SU-DHL-6 (cell line): ENCODE measurements around the gene ZNF471.

ENCODE experiments used
- H2AFZ ChIP-seq: fragments of 200-600 bp; sonication (generic); 2 replicates; pipeline ENCODE4 v1.6.1; 2014; ENCODE audit warnings: low read depth, mild to moderate bottlenecking, moderate library complexity, mixed read lengths, antibody characterized with exemption, low read length; ENCODE audit not compliant: severe bottlenecking
- H3F3A ChIP-seq: fragments of 200-600 bp; shearing (Covaris generic); 2 replicates; pipeline ENCODE4 v1.6.0; 2016; ENCODE audit warnings: antibody characterized with exemption, mild to moderate bottlenecking; ENCODE audit not compliant: insufficient read depth
- H3K27ac ChIP-seq: fragments of 200-600 bp; sonication (generic); 2 replicates; pipeline ENCODE4 v1.5.1; 2016; ENCODE audit warnings: low read depth, mild to moderate bottlenecking, low read length, moderate library complexity, mixed read lengths
- H3K27me3 ChIP-seq: fragments of 200-600 bp; sonication (generic), shearing (Covaris generic); 2 replicates; pipeline ENCODE4 v1.6.0; 2014; ENCODE audit warnings: mild to moderate bottlenecking, low read length
- H3K36me3 ChIP-seq: fragments of 200-600 bp; sonication (generic); 2 replicates; pipeline ENCODE4 v1.6.1; 2014; ENCODE audit warnings: mild to moderate bottlenecking, low read length, mixed read lengths
- H3K4me2 ChIP-seq: fragments of 300-600, 200-600 bp; shearing (Covaris generic), sonication (generic); 2 replicates; pipeline ENCODE4 v1.6.0; 2014; ENCODE audit warnings: low read length, low read depth, mild to moderate bottlenecking; ENCODE audit not compliant: poor library complexity, severe bottlenecking
- H3K4me3 ChIP-seq: fragments of 200-600 bp; sonication (generic); 2 replicates; pipeline ENCODE4 v1.5.1; 2014; ENCODE audit warnings: antibody characterized with exemption, low read length, mild to moderate bottlenecking, mixed read lengths; ENCODE audit not compliant: insufficient read depth, poor library complexity, severe bottlenecking
- H3K79me2 ChIP-seq: fragments of 200-600 bp; sonication (generic); 2 replicates; pipeline ENCODE4 v1.6.1; 2014; ENCODE audit warnings: mild to moderate bottlenecking, low read length, moderate library complexity; ENCODE audit not compliant: insufficient read depth
- H3K9ac ChIP-seq: fragments of 200-600 bp; sonication (generic); 2 replicates; pipeline ENCODE4 v1.7.0; 2014; ENCODE audit warnings: mild to moderate bottlenecking, low read length
- H3K9me2 ChIP-seq: fragments of 200-600 bp; sonication (generic); replicated peaks from 2 replicates; pipeline ENCODE4 v1.6.1; 2014; ENCODE audit warnings: low read length; ENCODE audit not compliant: insufficient read depth
- H3K9me3 ChIP-seq: fragments of 200-600 bp; sonication (generic); 2 replicates; pipeline ENCODE4 v1.6.1; 2014; ENCODE audit warnings: low read length, mixed read lengths; ENCODE audit not compliant: insufficient read depth
- H4K20me1 ChIP-seq: fragments of 200-600 bp; sonication (generic); 2 replicates; pipeline ENCODE4 v1.6.1; 2014; ENCODE audit warnings: low read depth, mild to moderate bottlenecking, antibody characterized with exemption, low read length, moderate library complexity, mixed read lengths
- EZH2phosphoT487 ChIP-seq: fragments of 200-600 bp; sonication (generic), shearing (Covaris generic); conservative IDR thresholded peaks from 2 replicates; pipeline ENCODE4 v1.6.1; 2018; ENCODE audit warnings: mild to moderate bottlenecking, antibody characterized with exemption, low read length, moderate library complexity, mixed read lengths
- TF ChIP-seq, protein P1 (sequence below): fragments of 200-600 bp; sonication (generic); IDR thresholded peaks from one replicate; pipeline ENCODE4 v1.5.1; 2017; ENCODE audit warnings: antibody characterized with exemption, mild to moderate bottlenecking, low read length, moderate library complexity; ENCODE audit not compliant: insufficient read depth, poor library complexity, severe bottlenecking

ZNF471 gene

DNA sequence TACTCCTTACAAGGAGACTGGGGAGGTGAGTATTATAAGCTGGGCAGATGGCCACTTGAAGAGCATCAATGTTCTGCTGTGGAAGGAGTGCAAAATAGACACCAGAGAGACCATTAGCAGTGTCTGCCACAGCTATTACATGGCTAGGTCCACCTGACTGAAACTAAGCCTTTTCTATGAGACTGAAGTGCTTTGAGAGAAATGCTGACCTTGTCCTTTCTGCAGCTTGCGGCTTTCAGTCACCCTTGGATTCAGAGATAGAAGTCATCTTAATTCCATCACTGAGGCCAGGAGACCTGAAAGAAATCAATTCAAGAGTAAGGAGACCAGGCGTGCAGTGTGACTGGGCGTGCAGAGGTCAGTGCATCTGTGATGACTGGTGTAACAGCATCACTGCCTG, 29.8 kb downstream of the ZNF471 start:
- Histone ChIP-seq H3K9me3 (no peaks in the 10 kb centered on the region), H3K79me2 (no peaks in the 10 kb centered on the region), H3K9me2 (no peaks in the 10 kb centered on the region), H3K9ac (no peak overlapping the region), H2AFZ (no peak overlapping the region), H3K36me3 (no peaks in the 10 kb centered on the region), H3K4me2 (no peak overlapping the region), H3K4me3 (no peak overlapping the region), H3K27ac (no peak overlapping the region), H4K20me1 (no peaks in the 10 kb centered on the region), H3K27me3 (no peaks in the 10 kb centered on the region), H3F3A (no peaks in the 10 kb centered on the region)
- TF ChIP-seq, protein P1, sequence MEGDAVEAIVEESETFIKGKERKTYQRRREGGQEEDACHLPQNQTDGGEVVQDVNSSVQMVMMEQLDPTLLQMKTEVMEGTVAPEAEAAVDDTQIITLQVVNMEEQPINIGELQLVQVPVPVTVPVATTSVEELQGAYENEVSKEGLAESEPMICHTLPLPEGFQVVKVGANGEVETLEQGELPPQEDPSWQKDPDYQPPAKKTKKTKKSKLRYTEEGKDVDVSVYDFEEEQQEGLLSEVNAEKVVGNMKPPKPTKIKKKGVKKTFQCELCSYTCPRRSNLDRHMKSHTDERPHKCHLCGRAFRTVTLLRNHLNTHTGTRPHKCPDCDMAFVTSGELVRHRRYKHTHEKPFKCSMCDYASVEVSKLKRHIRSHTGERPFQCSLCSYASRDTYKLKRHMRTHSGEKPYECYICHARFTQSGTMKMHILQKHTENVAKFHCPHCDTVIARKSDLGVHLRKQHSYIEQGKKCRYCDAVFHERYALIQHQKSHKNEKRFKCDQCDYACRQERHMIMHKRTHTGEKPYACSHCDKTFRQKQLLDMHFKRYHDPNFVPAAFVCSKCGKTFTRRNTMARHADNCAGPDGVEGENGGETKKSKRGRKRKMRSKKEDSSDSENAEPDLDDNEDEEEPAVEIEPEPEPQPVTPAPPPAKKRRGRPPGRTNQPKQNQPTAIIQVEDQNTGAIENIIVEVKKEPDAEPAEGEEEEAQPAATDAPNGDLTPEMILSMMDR, result no peak
- no peak for TF ChIP-seq EZH2phosphoT487

- Histone ChIP-seq H3F3A (no peaks in the 10 kb centered on the region), H3K27ac (no peak overlapping the region), H4K20me1 (no peaks in the 10 kb centered on the region), H3K79me2 (no peaks in the 10 kb centered on the region), H3K4me2 (no peak overlapping the region), H3K4me3 (no peak overlapping the region), H3K36me3 (no peaks in the 10 kb centered on the region), H2AFZ (no peak overlapping the region), H3K27me3 (no peaks in the 10 kb centered on the region), H3K9me2 (no peaks in the 10 kb centered on the region), H3K9me3 (no peaks in the 10 kb centered on the region), H3K9ac (no peak overlapping the region)
- TF ChIP-seq, protein P1, result no peak
- no peak for TF ChIP-seq EZH2phosphoT487
Observed at GRCh38 chr19:56538254-56538760, 30.7 kb downstream of the ZNF471 start.

GRCh38 chr19:56538761-56539263, 31.2 kb downstream of the ZNF471 start, which contains the start of gene ZFP28:
Gene ZFP28, plus strand, starts transcription at chr19:56538948. Its CDS starts 71 bp downstream, at chr19:56539019.
- Histone ChIP-seq H2AFZ (no peak within 1 kb of the TSS), H3K4me3 (no peak within 1 kb of the TSS), H3K9ac (no peak within 1 kb of the TSS), H3F3A (no peaks in the 10 kb centered on the region), H3K4me2 (no peak within 1 kb of the TSS), H3K9me2 (no peaks in the 10 kb centered on the region), H3K9me3 (no peaks in the 10 kb centered on the region), H3K27me3 (no peaks in the 10 kb centered on the region), H4K20me1 (no peaks in the 10 kb centered on the region), H3K79me2 (no peaks in the 10 kb centered on the region), H3K27ac (no peak within 1 kb of the TSS), H3K36me3 (no peaks in the 10 kb centered on the region)
- no peak for TF ChIP-seq EZH2phosphoT487
- TF ChIP-seq, protein P1, result no peak
